T-helper 1 cell treated with Interleukin-12 subunit alpha and Interleukin-12 subunit beta and Interleukin-4 antibody, amounts not matched to agents 30 μg/mL and 1 μg/mL, for 36 hours (primary cell): ENCODE data around the gene NEDD4L.

Experiments
- H3K27ac Mint-ChIP-seq: one replicate; pipeline ENCODE4 v1.8.0; 2021; ENCODE audit warnings: mild to moderate bottlenecking, mixed read lengths
- H3K27me3 Mint-ChIP-seq: one replicate; pipeline ENCODE4 v1.8.0; 2021; ENCODE audit warnings: low read depth, mixed read lengths
- H3K36me3 Mint-ChIP-seq: one replicate; pipeline ENCODE4 v1.8.0; 2021; ENCODE audit warnings: low read depth, mixed read lengths
- H3K4me1 Mint-ChIP-seq: one replicate; pipeline ENCODE4 v1.8.0; 2021; ENCODE audit warnings: low read depth, mixed read lengths
- H3K4me3 Mint-ChIP-seq: one replicate; pipeline ENCODE4 v1.8.0; 2021; ENCODE audit warnings: mild to moderate bottlenecking, moderate library complexity, mixed read lengths
- H3K9me3 Mint-ChIP-seq: one replicate; pipeline ENCODE4 v1.8.0; 2021; ENCODE audit warnings: mixed read lengths

Gene NEDD4L

DNA sequence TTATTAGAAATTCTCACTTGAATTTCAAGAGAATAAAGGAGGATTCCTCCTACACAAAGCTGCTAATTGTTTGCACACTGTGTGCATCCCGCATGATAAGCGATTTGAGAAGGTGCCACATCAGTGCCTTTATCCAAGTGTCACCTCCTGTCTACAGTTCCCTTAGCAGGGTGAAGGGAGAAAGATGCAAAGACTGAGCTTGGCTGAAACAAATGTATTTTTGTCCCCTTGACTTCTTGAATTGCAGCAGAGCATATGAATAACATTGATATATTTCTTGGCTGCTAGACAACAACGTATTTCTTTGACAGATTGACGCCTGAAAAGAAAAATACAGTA lies 255.1 kb downstream of the NEDD4L start:
- H3K4me3 Mint-ChIP-seq = no peak overlapping the region
- H3K4me1 Mint-ChIP-seq = peaks cover 12% of the 10 kb centered on the region
- no peaks in the 10 kb centered on the region for H3K9me3 Mint-ChIP-seq
- H3K27ac Mint-ChIP-seq = no peak overlapping the region
- peaks cover 27% of the 10 kb centered on the region for H3K27me3 Mint-ChIP-seq
- peaks cover 3% of the 10 kb centered on the region for H3K36me3 Mint-ChIP-seq

DNA sequence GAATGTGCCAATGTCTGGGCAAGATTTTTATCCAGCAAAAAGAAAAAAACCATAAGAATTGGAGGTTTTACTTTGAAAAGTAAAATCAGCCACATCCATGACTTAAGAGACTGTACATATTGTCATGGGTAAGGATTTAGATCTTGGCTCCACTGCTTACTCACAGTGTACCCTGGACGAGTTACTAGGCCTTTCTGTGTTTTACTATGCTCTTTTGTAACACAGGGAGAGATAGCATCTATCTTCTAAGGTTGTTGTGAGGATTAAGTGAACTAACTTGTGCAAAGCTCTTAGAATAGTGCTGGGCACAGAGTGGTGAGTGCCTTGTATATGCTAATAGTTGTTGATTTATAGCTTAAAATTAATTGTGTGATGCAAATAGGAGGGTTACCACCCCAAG lies 255.9 kb downstream of the NEDD4L start:
- H3K4me1 Mint-ChIP-seq = peaks cover 12% of the 10 kb centered on the region
- H3K27me3 Mint-ChIP-seq = peaks cover 27% of the 10 kb centered on the region
- no peaks in the 10 kb centered on the region for H3K9me3 Mint-ChIP-seq
- H3K36me3 Mint-ChIP-seq = peaks cover 3% of the 10 kb centered on the region
- H3K27ac Mint-ChIP-seq = no peak overlapping the region
- no peak overlapping the region for H3K4me3 Mint-ChIP-seq

DNA sequence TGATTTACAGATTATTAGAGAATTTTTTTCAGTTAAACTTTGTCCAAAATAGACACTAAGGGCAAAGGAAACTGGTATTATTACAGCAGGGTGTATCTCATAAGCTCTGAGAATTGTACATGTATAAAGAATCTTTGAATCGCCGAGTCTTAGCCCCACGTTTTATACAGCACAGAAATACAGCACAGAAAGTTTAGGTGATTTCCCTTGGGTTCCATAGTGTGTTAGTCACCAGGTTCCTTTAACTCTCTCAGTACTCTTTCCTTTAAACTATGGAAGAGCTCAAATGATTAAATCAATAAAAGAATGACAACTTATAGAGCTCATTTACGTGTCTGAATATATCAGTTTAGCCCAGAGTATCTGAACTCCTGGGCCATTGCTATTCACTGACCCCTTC lies 256.8 kb downstream of the NEDD4L start:
- Mint-ChIP-seq H3K36me3 (peaks cover 5% of the 10 kb centered on the region), H3K4me3 (no peak overlapping the region), H3K4me1 (peaks cover 12% of the 10 kb centered on the region), H3K9me3 (peaks cover 2% of the 10 kb centered on the region), H3K27ac (no peak overlapping the region), H3K27me3 (peaks cover 25% of the 10 kb centered on the region)

DNA sequence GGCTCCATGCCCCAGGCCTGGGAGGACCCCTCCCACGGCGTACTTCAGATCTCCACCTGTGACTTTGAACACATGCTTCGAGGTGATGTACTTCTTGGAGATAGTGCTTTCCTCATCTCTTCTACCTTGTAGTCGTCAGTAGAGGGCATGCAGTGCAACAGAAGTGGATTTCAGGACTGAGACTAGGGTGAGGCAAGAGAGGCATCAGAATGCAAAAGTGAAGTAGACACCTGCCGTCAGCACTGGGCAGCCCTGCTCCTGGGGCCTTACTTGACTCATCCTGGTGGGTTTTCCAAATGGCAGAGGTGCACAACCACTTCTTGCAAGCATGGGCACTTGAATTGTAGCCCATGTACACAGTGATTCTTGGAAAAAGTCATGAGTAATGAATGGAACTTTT lies 258.8 kb downstream of the NEDD4L start:
- H3K27me3 Mint-ChIP-seq = peaks cover 38% of the 10 kb centered on the region
- H3K4me1 Mint-ChIP-seq = peaks cover 12% of the 10 kb centered on the region
- H3K27ac Mint-ChIP-seq = no peak overlapping the region
- H3K4me3 Mint-ChIP-seq = no peak overlapping the region
- H3K9me3 Mint-ChIP-seq = peaks cover 11% of the 10 kb centered on the region
- peaks cover 6% of the 10 kb centered on the region for H3K36me3 Mint-ChIP-seq

DNA sequence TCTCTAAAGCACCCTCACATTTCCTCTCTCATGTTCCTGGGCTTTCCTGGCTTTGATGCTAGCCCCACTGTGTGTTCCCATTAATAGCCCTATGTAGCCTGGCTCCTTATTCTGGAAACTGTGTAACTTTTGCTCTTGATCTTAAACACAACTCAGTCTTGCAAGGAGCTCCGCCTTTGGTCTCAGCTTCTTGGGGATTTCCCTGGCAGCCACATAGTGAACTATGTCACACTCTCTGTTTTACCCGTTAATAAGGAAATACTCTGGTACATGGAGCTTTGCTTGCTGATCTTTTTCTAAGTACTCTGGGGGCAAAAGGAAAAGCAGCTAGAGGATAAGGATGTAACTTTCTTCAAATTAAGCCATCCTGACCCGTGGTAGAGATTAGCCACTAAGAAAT lies 259.3 kb downstream of the NEDD4L start:
- peaks cover 6% of the 10 kb centered on the region for H3K36me3 Mint-ChIP-seq
- H3K4me3 Mint-ChIP-seq = no peak overlapping the region

DNA sequence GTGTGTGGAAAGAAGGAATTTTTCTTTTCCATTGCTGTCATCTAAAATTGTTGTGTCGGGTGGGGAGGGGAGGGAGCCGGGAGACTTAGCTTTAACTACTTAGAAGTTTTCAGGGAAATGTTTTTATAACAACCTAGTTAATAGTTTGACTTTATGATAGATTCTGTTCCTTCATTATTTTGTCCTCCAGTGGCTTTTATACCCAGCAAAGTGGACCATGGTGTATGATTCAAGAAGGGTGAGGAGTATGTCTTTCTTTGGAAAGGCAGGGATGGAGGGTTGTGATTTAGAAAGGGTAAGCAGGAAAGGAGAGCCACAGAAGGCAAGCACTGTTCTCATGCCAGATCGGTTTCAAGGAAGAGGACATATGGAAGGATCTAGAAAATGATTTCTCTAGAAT lies 261.8 kb downstream of the NEDD4L start:
- Mint-ChIP-seq H3K27ac (no peak overlapping the region), H3K9me3 (peaks cover 11% of the 10 kb centered on the region), H3K4me1 (peaks cover 23% of the 10 kb centered on the region), H3K27me3 (peaks cover 37% of the 10 kb centered on the region), H3K4me3 (no peak overlapping the region), H3K36me3 (peaks cover 6% of the 10 kb centered on the region)

More for the DNA sequence above, 259.3 kb downstream of the NEDD4L start:
- peaks cover 12% of the 10 kb centered on the region for H3K4me1 Mint-ChIP-seq
- peaks cover 11% of the 10 kb centered on the region for H3K9me3 Mint-ChIP-seq
- H3K27me3 Mint-ChIP-seq = peaks cover 38% of the 10 kb centered on the region
- peak overlapping the region; percentile 12 for H3K27ac Mint-ChIP-seq

DNA sequence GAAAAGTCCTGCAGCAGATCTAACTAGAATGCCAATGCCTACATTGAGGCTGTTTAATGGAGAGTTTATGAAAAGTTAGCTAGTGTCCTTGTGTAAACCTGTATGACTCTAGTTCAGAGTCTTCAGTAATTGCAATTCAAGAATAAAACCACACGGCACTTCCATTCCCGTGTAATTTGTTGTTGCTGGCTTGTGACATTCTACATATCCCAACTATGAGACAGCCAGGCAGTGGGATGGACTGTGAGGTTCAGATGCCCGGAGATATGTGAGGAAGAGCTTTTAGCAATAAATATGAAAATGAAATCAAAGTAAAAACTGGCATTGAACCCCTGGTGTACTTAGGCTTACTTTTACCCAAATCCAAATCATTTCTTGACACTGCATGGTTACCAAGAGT lies 263.4 kb downstream of the NEDD4L start:
- no peak overlapping the region for H3K4me3 Mint-ChIP-seq

DNA sequence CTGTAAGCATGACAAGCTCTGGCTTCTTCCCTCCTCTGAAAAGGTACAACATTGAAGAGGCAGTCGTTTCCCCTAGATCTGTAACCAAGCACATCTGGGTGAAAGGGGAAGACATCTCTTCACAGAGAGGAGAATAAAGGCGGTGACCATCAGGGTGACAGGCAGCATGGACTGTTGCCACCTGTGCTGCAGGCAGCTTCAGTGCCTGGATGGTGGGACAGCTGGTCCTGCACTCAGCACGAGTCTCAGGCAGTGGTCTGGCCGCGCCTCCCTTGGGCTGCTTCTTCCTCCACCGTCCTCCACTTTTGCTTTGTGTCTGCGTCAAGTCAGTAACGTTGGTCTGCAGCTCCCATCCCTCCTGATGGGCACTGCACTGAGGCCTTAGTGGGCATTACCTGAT lies 264.4 kb downstream of the NEDD4L start:
- no peak overlapping the region for H3K27ac Mint-ChIP-seq
- H3K4me1 Mint-ChIP-seq = peaks cover 25% of the 10 kb centered on the region
- peaks cover 11% of the 10 kb centered on the region for H3K9me3 Mint-ChIP-seq
- H3K27me3 Mint-ChIP-seq = peaks cover 39% of the 10 kb centered on the region
- peaks cover 5% of the 10 kb centered on the region for H3K36me3 Mint-ChIP-seq
- no peak overlapping the region for H3K4me3 Mint-ChIP-seq

More for the DNA sequence above, 263.4 kb downstream of the NEDD4L start:
- Mint-ChIP-seq H3K27ac (no peak overlapping the region), H3K9me3 (peaks cover 11% of the 10 kb centered on the region), H3K36me3 (peaks cover 6% of the 10 kb centered on the region), H3K4me1 (peaks cover 33% of the 10 kb centered on the region), H3K27me3 (peaks cover 41% of the 10 kb centered on the region)

DNA sequence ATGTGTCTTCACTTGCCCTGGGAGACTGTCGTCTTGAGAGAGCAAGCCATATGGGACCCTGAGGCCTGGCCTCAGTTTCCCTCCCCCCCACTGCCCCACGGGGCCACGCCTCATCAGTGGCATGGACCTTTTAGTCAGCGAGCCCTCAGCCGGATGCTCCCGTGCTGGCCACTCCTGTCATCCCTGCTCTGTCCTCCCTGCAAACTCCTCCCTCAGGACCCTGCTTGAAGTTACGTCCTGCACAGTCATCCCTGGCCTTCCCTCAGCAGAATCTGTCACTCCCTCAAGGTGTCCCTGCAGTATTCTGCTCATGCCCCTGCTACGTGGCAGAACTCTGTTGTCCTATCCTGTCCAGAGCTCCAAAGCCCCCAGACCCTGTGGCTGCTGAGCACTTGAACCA lies 265.1 kb downstream of the NEDD4L start:
- Mint-ChIP-seq H3K4me3 (no peak overlapping the region), H3K27me3 (peaks cover 36% of the 10 kb centered on the region), H3K9me3 (peaks cover 11% of the 10 kb centered on the region), H3K4me1 (peaks cover 21% of the 10 kb centered on the region), H3K36me3 (peaks cover 3% of the 10 kb centered on the region), H3K27ac (no peak overlapping the region)

DNA sequence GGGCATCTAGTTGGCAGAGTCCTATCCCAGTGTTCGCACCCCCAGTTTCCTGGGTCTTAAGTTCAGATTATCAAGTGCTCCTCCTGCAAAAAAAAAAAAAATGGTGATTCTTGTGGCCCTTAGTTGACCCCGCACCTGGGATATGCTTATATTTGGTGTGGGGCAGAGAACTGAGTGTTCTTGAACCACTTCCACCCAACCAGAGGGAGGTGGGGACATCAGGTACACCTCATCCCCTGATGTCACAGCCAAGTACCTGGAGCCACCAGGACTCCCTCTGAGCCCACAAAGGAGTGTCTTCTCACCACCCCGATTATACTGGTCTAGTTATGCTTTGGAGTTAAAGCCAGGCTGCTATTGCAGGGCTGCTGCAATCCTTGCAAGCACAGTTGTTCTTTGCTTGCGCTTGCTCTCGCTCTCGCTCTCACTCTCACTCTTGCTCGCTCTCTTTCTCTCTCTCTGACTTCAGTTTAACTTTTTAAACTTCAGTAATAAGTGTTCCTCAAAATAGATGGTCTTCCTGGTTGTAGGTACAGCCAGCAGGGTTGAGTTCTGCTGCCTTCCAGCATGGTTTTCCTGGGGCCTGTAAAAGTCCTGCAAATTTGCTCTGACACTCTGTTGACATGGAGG lies 265.7 kb downstream of the NEDD4L start:
- H3K4me3 Mint-ChIP-seq = no peak overlapping the region
- peaks cover 36% of the 10 kb centered on the region for H3K27me3 Mint-ChIP-seq
- peaks cover 21% of the 10 kb centered on the region for H3K4me1 Mint-ChIP-seq
- peaks cover 3% of the 10 kb centered on the region for H3K36me3 Mint-ChIP-seq
- no peak overlapping the region for H3K27ac Mint-ChIP-seq
- peaks cover 11% of the 10 kb centered on the region for H3K9me3 Mint-ChIP-seq

DNA sequence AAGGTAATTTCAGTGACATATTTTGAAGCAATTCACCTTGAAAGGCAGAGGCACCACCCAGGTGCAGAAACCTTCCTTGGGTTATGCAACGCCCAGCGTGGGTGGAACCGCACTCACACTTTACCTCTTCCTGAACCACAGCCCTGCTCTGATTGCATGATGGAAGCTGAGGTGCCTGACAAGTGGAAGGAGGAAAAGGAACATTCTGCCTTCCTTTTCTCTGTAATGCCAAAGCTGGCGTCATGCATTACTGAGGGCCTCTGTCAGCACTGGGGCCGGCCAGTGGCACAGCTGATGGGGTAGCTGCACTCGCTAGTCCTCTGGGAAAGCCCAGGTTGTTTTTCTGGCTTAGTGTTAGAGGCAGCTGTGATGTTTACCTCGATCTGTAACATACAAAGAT lies 266.5 kb downstream of the NEDD4L start:
- peaks cover 3% of the 10 kb centered on the region for H3K36me3 Mint-ChIP-seq
- H3K4me3 Mint-ChIP-seq = no peak overlapping the region
- peaks cover 11% of the 10 kb centered on the region for H3K9me3 Mint-ChIP-seq
- H3K27ac Mint-ChIP-seq = no peak overlapping the region
- H3K27me3 Mint-ChIP-seq = peaks cover 36% of the 10 kb centered on the region
- H3K4me1 Mint-ChIP-seq = peaks cover 21% of the 10 kb centered on the region

DNA sequence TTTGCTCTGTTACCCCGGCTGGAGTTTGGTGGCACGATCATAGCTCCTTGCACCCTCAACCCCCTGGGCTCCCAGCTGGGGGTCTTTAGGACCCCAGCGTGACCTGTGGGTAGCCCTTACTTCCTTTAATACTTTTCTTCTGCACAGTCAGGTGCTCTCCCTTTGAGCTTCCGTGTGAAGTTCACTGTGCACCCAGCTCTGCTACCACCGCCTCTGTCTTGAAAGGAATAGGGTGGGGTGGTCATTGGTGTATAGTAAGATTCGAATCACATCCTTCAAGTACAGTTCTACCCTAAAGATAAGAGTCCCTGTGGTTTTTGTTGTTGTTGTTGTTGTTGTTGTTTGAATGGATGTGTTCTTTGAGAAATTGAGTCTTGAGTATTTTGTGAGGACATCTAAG lies 267.4 kb downstream of the NEDD4L start:
- H3K9me3 Mint-ChIP-seq = peaks cover 4% of the 10 kb centered on the region
- H3K4me1 Mint-ChIP-seq = peaks cover 21% of the 10 kb centered on the region
- H3K27me3 Mint-ChIP-seq = peaks cover 29% of the 10 kb centered on the region
- no peak overlapping the region for H3K4me3 Mint-ChIP-seq
- H3K27ac Mint-ChIP-seq = peak overlapping the region; percentile 1
- H3K36me3 Mint-ChIP-seq = no peaks in the 10 kb centered on the region

DNA sequence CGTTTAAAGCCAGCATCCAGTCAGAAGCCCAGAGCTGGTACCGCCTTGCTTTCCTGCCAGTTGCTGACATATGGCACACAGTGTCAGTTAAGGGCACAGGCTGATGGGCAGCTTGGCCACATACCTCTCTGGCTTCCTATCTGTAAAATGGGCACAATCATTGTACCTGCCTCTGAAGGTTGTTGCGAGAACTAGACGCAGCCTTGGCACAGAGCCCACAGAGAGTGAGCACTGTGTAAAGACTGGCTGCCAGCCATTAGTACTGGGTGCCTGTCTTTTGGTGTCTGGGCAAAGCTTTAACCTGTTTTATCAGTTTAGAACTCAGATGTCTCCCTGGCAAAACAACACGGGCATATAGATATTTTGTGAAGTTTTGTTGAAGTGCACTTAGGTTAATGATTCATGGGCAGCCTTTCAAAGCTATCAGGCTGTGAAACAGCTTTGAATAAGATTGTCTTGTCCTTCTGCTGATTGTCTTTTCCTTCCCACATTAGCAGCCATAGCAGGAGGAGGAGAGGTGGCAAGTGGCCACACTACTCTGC lies 269.5 kb downstream of the NEDD4L start:
- H3K4me3 Mint-ChIP-seq = no peak overlapping the region
- no peaks in the 10 kb centered on the region for H3K36me3 Mint-ChIP-seq
- H3K27ac Mint-ChIP-seq = no peak overlapping the region
- H3K9me3 Mint-ChIP-seq = no peaks in the 10 kb centered on the region
- peaks cover 21% of the 10 kb centered on the region for H3K27me3 Mint-ChIP-seq
- peaks cover 21% of the 10 kb centered on the region for H3K4me1 Mint-ChIP-seq

DNA sequence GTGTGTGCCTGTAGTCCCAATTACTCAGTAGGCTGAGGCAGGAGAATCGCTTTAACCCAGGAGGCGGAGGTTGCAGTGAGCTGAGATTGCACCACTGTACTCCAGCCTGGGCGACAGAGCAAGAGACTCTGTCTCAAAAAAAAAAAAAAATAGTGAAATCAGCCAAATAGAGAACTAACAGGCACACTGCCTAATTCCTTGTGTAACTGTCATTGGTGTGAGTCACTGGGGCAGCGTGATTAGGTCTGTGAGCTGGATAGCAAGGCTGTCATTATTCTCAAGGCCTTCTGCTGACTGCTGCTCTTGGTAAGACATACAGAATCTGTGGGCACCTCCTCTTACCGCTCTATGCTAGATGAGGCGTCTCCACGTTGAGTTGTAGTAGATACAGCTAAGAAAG lies 270.3 kb downstream of the NEDD4L start:
- H3K4me1 Mint-ChIP-seq = peaks cover 21% of the 10 kb centered on the region

DNA sequence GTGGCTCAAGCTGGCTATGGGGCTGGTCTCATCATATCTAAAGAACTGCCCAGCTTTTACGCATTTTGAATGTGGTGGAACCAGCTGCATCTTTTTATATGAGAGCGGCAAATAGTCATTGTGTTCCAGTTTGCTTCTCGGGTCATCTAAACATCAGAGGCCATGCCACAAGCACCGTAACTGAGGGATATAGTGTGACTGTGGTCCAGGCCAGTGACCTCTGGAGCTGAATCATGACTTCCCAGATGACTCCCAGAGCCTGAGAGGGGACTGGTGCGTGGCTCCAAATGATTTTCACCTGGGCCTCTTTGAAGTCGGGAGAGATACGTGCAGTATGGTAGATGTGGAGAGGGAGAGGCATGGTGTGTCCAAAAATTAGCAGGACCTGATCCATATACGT lies 271.0 kb downstream of the NEDD4L start:
- peaks cover 17% of the 10 kb centered on the region for H3K4me1 Mint-ChIP-seq
- H3K4me3 Mint-ChIP-seq = no peak overlapping the region
- peaks cover 19% of the 10 kb centered on the region for H3K27me3 Mint-ChIP-seq
- H3K36me3 Mint-ChIP-seq = no peaks in the 10 kb centered on the region
- H3K27ac Mint-ChIP-seq = no peak overlapping the region
- H3K9me3 Mint-ChIP-seq = no peaks in the 10 kb centered on the region

More for the DNA sequence above, 270.3 kb downstream of the NEDD4L start:
- H3K36me3 Mint-ChIP-seq = no peaks in the 10 kb centered on the region
- H3K9me3 Mint-ChIP-seq = no peaks in the 10 kb centered on the region
- H3K27ac Mint-ChIP-seq = no peak overlapping the region
- peaks cover 21% of the 10 kb centered on the region for H3K27me3 Mint-ChIP-seq
- no peak overlapping the region for H3K4me3 Mint-ChIP-seq
